ENCODE results near the gene ZNF148.

Gene ZNF148

DNA sequence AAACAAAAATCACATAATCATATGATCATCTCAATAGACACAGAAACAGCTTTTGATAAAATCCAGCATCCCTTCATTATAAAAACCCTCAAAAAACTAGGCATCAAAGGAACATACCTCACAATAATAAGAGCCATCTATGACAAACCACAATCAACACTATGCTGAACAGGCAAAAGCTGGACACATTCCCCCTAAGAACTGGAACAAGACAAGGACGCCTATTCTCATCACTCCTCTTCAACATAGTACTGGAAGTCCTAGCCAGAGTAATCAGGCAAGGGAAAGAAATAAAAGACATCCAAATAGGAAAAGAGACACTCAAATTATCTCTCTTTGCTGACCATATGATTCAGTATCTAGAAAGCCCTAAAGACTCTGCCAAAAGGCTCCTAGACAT lies 107.7 kb downstream of the ZNF148 start:
- DNase-seq: no peak

DNA sequence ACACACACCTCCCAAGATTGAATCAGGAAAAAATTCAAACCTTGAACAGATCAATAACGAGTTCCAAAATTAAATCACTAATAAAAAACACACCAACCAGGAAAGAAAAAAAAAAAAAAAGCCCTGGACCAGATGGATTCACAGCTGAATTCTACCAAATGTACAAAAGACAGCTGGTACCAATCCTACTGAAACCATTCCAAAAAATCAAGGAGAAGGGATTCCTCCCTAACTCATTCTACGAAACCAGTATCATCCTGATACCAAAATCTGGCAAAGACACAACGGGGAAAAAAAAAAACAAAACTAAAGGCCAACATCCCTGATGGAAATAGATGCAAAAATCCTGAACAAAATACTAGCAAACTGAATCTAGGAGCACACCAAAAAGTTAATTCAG lies 108.2 kb downstream of the ZNF148 start:
- no peak for DNase-seq

DNA sequence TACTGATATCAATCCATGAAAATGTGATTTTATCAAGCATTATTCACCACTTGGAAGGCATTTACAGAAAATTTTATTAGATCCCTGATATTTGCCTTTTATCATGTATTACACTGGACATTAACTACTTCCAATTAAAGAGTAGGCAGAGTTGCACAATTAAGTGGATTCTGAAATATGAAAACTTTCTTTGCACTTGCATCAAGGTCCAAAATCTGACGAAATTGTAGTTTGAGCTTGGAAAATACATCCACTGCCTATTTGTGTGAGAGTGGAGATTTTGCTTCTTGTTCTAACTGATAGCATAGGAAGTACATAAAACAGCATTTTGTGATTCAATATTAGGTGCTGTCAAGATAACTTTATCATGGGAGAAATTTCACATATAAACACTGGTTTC lies 113.0 kb downstream of the ZNF148 start:
- no peak for DNase-seq

DNA sequence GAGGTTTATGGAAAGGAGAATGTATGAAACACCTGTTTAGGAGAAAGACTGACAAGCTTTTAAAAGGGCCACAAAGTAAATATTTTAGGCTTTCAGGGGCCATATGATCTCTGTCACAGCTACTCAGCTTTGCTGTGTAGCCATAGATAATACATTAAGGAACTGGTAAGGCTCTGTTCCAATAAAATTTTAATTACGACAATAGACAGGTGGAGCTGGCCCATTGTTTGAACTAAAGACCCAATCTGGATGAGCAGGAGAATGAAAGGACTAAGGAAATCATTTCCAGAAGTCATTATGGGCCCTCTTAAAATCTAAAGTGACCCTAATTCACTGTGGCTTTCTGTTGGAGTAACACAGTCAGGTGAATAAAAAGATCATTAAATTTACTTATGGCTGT lies 114.1 kb downstream of the ZNF148 start:
- DNase-seq: no peak

DNA sequence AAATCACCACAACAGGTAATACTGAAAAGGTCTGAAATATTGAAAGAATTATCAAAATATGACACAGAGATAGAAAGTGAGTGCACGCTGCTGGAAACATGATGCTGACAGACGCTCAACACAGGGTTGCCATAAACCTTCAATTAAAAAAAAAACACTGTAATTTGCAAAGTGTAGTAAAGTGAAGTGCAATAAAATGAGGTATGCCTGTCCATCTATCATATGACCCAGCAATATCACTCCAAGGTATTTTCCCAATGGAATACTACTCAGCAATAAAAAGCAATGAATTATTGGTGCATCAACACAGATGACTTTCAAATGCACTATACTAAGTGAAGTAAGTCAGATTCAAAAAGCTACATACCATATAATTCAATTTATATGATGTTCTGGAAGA lies 115.0 kb downstream of the ZNF148 start:
- DNase-seq: no peak

DNA sequence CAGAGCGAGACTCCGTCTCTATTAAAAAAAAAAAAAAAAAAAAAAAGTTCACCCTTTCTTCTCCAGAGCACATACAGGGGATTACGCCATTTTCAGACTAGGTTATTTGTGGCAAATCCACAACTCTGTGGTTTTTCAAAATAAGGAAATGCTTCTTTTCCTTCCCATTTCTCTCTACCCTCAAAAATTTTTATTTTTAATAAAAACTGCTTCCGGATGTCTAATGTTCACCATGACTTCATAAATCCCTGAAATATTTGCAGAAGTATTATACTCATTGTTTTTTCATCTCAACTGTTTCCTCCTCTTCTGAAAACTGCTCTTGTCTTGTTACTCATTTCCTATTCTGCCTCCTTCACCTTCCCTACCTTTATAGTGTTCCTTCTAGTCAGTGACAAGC lies 117.6 kb downstream of the ZNF148 start:
- DNase-seq: no peak

DNA sequence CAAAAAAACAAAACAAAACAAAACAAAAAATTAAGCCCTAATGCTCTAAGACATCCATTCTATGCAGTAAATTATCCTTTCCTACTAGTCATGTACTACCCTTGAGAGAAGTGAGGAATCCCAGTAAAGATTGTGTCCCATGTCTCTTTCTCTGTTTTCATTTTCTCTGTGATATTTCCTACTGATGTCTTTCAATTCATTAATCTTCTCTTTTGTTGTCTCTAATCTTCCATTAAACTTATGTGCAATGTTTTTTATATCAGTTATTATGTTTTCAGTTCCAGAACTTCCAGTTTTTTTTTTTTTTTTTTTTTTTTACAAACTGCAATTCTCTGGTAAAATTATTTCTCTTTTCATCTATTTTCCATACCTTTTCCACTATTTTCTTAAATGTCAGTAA lies 118.5 kb downstream of the ZNF148 start:
- no peak for DNase-seq

DNA sequence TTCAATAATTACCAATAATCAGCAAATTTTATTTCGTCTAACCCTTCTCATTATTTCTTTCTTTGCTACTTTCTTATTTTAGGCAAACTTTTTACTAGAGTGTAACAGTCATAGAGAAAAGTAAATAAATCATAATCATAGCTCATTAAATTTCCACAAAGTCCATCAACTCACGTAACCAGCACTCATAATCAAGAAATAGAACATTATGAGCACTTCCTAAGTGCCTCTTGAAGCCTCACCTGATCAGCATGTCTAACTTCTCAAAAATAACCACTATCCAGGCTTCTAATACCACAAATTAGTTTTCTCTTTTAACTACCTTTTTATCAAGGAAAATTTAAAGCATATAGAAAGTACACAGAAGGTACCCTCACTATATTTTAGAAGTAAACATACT lies 124.2 kb downstream of the ZNF148 start:
- DNase-seq: no peak

DNA sequence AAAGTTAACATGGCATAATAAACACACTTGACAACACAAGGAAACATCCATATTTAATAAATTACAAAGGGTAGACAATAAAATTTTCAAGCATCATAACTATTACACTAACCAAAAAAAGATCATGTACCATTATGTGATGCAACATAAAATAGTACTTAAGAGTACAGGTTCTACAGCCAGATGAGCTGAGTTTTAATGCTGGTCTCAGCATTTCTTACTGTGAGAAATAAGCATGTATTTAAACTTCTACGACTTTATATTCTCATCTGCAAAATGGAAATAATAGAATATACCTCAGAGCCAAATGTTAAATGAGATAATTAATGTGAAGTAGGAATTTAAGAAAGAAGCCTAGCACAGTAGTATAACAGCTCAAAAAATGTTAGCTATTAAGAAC lies 128.9 kb downstream of the ZNF148 start:
- DNase-seq: no peak

DNA sequence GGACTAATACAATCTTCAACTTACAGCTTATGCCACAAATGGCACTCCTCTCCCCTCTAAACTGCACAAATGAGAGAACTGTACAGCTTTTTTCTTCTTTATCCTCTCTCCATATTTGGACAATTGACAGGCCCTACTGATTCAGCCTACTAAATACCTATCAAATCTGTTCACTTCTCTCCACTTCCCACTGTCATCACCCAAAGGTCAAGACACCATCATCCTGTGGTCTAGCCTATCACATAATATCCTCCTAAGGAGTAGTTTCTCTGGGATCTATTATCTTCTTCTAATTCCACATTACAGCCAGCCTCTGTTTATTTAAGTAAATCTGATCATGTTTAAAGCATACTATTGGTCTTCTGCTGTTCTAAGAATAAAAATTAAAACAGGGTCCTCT lies 129.6 kb downstream of the ZNF148 start:
- no peak for DNase-seq

DNA sequence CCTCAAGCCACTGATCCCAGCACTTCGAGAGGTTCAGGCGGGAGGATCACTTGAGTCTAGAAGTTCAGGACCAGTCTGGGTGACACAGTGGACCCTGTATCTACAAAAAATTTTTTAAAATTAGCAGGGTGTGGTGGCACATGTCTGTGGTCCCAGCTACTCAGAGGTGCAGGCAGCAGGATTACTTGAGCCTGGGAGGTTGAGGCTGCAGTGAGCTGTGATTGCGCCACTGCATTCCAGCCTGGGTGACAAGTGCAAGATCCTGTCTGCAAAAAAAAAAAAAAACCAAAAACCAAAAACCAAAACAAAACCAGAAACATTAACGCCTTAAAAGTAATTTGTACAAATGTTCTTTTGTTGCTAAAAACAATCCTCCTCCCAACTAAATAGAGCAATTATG lies 134.6 kb downstream of the ZNF148 start:
- no peak for DNase-seq

DNA sequence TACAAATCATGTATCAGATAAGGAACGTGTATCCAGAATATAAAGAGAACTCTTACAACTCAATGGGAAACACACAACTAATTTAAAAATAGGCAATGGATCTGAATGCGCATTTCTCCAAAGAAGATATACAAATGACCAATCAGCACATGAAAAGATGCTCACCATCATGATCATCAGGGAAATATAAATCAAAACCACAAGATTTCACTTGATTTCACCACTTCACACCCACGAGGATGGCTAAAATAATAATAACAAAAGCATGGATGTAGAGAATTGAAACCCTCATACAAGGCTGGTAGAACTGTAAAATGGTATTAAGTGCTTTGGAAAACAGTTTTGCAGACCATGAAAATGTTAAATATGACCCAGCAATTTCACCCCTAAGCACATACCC lies 135.9 kb downstream of the ZNF148 start:
- no peak for DNase-seq

DNA sequence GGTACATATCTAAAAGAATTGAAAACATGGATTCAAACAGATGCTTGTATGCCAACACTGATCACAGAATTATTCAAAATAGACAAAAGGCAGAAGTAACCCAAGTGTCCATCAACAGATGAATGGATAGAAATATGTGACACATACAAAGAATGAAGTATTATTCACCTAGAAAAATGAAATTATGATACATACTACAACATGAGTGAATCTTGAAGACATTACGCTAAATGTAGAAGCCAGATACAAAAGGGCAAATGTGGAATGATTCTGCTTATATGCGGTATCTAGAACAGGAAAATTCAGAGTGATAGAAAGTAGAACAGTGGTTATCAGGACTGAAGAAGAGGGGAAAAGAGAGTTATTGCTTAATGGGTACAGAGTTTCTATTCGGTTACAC lies 136.4 kb downstream of the ZNF148 start:
- DNase-seq: no peak

DNA sequence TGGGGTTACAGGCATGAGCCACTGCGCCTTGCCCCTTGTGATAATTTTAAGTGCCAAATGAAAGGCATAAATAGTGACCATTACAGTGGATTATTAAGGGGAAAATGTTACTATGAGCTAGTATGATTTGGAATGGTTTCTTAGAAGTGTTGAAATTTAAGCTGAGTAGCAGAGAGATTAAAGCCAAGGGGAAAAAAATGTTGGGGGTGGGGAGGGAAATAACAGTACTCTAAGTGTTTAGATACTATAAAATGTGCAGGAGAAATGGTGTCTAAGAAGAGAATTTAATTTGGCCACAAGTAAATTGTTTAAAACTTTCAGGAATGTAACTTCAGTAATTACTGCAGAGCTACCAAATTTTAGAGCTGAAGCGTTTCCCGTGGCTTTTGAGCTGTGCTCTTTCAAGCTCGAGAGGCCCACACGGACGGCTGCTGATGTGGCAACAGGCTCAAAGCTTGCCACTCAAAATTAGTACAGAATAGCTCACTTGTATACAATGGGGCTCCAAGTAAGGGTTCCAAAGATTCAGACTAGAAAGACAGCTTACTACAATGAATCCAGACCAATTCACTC lies 138.7 kb downstream of the ZNF148 start:
- no peak for DNase-seq

DNA sequence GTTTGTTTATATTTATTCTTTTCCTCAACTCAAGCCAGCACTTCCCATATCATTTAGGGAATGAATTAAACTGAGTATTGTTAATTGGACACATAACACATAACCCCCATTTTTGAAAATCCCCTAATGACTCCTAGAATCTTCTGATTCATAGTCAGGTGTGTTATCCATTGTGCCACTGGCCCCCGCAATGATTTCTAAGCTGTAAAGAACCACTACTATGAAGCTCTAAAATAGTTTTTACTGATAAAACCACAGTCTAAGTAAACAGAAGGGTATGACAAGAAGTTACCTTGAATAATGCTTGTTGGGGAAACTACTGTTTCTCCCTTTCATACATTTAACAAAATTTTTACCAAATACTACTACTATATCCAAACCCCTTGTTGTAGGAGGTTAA lies 140.3 kb downstream of the ZNF148 start:
- no peak for DNase-seq

DNA sequence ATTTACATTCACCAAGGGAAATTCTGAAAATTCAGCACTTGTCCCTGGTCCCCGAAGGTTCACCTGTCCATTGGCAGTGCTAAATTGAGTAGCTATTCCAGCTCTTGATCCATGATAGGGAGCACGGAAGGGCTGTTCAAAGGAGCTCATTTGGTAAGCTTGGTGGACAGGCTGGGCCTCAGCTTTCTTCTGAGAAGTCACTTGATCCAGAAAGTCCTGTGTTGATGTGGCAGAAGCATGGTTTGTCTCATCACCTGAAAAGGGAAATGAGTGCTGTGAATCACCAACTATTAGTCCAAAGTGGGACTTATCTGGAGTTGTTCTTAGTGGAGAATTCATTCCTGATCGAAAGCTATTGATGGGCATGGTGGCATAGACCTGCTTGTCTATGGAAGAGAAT lies 142.7 kb downstream of the ZNF148 start:
- no peak for DNase-seq

DNA sequence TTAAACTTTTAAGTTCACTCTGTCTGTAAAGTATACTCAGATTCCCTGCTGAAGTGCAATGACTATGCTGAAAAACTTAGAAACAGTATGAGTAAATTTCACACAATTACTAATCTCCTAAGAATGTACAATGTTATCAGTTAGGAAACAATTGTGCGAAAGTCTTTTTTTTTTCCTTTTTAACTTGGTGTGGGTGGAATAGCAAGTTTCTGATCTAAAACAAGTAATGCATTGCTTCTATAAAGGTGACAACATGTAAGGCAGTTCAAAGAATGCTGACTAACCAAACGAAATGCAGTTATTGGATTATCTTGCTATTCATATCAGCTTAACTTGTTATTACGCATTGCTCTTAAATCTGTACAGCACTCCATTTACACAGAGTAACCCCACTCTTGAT lies 143.2 kb downstream of the ZNF148 start:
- DNase-seq: no peak

DNA sequence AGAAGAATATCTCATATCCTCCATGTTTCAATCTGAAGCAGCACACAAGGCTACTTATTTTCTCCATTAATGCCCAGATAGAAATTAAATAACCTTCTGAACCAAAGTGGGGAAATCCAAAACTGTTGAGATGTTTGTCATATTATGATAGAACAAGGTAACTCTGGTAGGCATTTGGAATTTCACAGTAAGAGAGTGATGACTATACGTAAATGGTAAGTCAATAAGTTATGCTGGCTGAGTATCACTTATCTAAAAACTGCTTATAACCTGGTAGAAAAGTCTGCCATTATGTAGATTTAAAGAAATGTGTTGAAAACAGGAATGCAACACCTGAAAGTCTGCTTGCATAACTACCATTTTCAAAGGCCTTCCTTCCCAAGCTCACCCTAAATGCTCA lies 145.4 kb downstream of the ZNF148 start:
- DNase-seq: no peak

DNA sequence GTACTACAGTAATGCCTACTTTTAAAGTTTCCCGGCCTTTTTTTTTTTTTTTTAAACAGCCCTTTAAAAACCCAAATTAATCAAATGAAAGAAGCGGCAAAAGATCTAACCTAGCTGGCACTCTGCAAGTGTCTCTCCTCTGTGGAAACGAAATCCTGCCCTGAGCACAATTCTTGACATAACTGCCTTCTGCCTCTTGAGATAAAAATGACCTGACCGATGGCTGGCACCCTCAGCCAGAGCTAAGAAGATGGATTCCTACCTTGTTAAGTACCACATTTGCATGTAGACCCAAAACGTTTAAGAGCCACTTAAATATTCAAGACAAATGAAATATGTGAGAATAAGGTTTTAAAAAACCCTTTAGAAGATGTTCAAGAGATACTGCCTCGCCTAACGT lies 146.0 kb downstream of the ZNF148 start:
- DNase-seq: no peak

DNA sequence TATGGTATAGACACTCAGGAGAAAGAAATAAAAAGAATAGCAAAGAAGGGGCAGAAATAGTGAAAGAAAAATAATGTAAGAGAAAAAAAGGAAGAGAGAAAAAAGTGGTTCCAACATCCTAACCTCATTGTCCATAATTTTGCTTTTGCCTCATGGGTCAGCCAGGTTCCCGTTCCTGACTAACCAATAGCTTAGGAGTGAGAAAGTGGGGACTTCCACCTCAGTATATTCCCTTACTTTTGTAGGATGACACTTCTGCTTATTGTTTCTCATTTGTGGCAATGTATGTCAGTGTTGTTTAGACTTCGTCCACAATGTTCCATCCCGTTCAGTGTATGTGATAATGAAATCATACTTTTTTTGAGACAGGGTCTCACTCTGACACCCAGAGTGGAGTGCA lies 153.3 kb downstream of the ZNF148 start:
- no peak for DNase-seq

DNA sequence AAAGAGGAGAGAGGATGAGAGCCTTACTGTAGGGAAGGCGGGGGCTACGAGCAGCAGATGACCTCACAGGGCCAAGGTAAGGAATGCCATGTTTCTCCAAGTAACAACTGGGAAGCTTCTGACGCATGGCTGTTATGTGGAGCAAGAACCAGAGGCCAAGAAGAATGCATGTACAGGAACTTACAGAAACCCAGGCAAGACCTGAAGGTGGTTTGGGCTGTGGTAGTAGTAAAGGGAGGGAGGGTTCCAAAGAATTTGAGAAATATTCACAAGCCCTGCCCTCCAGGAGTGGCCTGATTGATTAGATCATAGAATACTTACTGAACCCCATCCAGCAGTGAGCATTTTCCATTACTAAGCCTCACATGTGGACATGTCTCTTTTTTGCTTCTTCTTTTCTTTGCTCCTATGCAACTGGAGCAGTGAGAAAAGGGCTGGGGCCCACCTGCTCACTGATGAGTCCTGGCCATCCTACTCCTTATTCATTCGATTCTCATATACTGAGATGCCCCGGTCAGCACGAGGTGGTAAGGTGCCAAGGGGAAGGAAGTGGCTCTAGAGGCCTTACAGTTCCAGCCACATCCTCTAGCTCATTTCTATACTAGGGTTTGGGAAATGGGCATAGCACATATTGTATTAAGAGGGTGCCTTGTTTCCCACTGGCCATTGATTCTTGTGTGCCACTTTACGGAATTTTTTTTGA lies 154.2 kb downstream of the ZNF148 start:
- DNase-seq: no peak

DNA sequence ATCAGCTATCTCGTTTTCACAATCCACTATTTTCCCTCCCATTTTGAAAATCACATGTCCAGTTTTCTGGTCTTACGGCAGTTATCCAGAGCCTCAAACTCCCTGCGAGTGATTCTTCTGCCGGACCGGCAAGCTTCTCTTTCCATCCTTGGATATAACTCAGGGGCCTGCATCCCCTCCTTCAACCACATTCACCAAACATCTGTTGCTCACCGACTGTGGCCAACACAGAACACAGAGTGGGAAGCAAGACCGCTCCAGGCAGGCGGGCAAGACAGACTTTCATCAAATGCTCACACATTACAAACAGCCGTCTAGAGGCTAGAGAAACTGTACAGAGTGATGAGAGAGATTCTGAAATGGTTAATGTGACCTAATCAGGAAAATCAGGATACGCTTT lies 154.9 kb downstream of the ZNF148 start:
- no peak for DNase-seq

DNA sequence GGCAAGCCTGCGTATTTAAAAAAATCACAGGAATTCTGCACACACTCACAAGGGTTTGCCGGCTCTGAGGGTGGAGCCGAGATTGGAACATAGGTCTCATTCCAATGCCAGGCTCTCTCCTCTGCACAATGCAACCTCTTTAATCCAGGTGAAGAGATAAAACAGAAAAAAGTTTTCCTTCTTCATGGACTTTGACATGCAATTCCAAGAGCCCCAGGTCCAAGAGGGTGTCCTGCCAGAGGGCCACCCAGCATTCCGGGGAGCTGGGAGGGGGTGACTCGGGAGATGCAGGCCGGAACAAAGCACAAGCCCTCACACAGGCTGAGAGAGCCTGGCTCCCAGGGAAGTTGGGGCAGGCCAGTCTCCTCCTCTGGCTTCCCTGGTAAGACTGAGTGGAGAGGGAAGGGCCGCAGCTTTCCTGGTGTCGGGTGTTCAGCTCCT lies 155.8 kb downstream of the ZNF148 start:
- DNase-seq: no peak

DNA sequence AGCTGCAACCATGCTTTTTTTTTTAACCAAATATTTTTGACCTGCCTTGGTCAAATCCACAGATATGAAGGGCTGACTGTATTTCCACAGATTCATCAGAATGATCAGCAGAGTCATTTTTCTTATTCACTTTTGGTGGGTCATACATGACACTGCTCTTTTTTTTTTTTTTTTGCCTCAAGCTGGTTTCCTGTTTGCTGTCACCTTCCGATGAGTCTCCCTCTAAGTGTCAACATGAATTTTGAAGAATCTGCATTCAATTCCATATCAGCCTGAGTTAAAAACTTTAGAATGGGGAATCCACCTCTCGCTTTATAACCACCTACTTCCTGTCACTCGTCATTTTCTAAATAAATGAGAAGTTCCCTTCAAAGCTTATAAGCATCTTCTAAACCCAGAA lies 160.4 kb downstream of the ZNF148 start:
- no peak for DNase-seq

DNA sequence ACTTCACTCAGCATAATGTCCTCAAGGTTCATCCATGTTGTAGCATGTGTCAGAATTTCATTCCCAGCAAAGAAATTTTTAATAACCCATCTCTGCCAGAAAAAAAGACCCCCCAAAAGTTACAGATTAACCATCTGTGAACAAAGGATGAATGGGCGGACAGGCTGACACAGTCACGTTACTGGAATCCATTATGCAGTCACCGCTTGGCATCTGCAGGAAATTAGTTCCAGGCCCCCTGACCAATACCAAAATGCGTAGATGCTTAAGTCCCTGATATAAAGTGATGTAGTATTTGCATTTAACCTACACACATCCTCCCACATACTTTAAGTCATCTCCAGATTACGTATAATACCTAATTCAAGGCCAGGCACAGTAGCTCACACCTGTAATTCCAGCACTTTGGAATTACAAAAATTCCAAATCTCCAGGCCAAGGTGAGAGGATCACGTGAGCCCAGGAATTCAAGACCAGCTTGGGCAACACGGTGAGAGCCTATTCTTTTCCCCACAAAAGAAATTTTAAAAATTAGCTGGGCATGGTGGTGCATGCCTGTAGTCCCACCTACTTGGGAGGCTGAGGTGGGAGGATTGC lies 161.1 kb downstream of the ZNF148 start:
- no peak for DNase-seq

Measured in NCI-H2171 (cell line).